Loucy (cell line): ENCODE results near the gene LRRC37B.
"Not testable (repeated sequence)": the region's sequence is repeated elsewhere in the genome, so short reads cannot be mapped to it uniquely, and the experiment has no call there.

ENCODE experiments used
- H2AFZ ChIP-seq: fragments of 200-600 bp; sonication (generic); 2 replicates; pipeline ENCODE4 v1.6.0; 2016; ENCODE audit warnings: antibody characterized with exemption, mild to moderate bottlenecking, low read length, moderate library complexity
- H3F3A ChIP-seq: fragments of 200-600 bp; 2 replicates; pipeline ENCODE4 v1.6.0; 2016; ENCODE audit warnings: antibody characterized with exemption, low read depth, mild to moderate bottlenecking
- H3K27me3 ChIP-seq: fragments of 200-600 bp; sonication (generic); 2 replicates; pipeline ENCODE4 v1.6.1; 2014; ENCODE audit warnings: low read length, mild to moderate bottlenecking; ENCODE audit not compliant: insufficient read depth, poor library complexity, severe bottlenecking
- H3K36me3 ChIP-seq: fragments of 200-600 bp; sonication (generic); 2 replicates; pipeline ENCODE4 v1.6.1; 2016; ENCODE audit warnings: low read length; ENCODE audit not compliant: insufficient read depth
- H3K4me1 ChIP-seq: fragments of 200-600 bp; sonication (generic); 2 replicates; pipeline ENCODE4 v1.5.1; 2014; ENCODE audit warnings: low read length, mild to moderate bottlenecking; ENCODE audit not compliant: insufficient read depth, poor library complexity, severe bottlenecking
- H3K4me2 ChIP-seq: fragments of 200-600 bp; sonication (generic); 2 replicates; pipeline ENCODE4 v1.6.0; 2014; ENCODE audit warnings: antibody characterized with exemption, low read length, low read depth, mild to moderate bottlenecking; ENCODE audit not compliant: poor library complexity, severe bottlenecking
- H3K4me3 ChIP-seq: fragments of 200-600 bp; sonication (generic); 2 replicates; pipeline ENCODE4 v1.5.1; 2014; ENCODE audit warnings: low read length, mild to moderate bottlenecking, mixed read lengths; ENCODE audit not compliant: poor library complexity, severe bottlenecking
- H3K79me2 ChIP-seq: fragments of 200-600 bp; sonication (generic); 2 replicates; pipeline ENCODE4 v1.6.1; 2014; ENCODE audit warnings: low read length; ENCODE audit not compliant: insufficient read depth
- H3K9ac ChIP-seq: fragments of 200-600 bp; sonication (generic); 2 replicates; pipeline ENCODE4 v1.6.0; 2014; ENCODE audit warnings: mild to moderate bottlenecking, low read depth, low read length, moderate library complexity; ENCODE audit not compliant: poor library complexity, severe bottlenecking
- H3K9me2 ChIP-seq: fragments of 200-600 bp; sonication (generic); replicated peaks from 2 replicates; pipeline ENCODE4 v1.6.1; 2016; ENCODE audit warnings: low read depth, low read length, mixed read lengths
- H3K9me3 ChIP-seq: fragments of 200-600 bp; sonication (generic); 2 replicates; pipeline ENCODE4 v1.6.1; 2014; ENCODE audit warnings: mild to moderate bottlenecking, antibody characterized with exemption, low read length, low read depth; ENCODE audit not compliant: insufficient read depth
- H4K20me1 ChIP-seq: fragments of 200-600 bp; sonication (generic); 2 replicates; pipeline ENCODE4 v1.6.0; 2014; ENCODE audit warnings: antibody characterized with exemption, low read length, mild to moderate bottlenecking; ENCODE audit not compliant: insufficient read depth, poor library complexity, severe bottlenecking
- EZH2phosphoT487 ChIP-seq: fragments of 200-600 bp; IDR thresholded peaks from 2 replicates; pipeline ENCODE4 v1.6.1; 2018; ENCODE audit warnings: antibody characterized with exemption, mild to moderate bottlenecking, moderate library complexity, borderline replicate concordance
- TF ChIP-seq, protein P1 (sequence below): fragments of 200-600 bp; sonication (generic); conservative IDR thresholded peaks from 2 replicates; pipeline ENCODE4 v1.5.1; 2014; ENCODE audit warnings: mild to moderate bottlenecking, antibody characterized with exemption, low read length

LRRC37B gene

DNA sequence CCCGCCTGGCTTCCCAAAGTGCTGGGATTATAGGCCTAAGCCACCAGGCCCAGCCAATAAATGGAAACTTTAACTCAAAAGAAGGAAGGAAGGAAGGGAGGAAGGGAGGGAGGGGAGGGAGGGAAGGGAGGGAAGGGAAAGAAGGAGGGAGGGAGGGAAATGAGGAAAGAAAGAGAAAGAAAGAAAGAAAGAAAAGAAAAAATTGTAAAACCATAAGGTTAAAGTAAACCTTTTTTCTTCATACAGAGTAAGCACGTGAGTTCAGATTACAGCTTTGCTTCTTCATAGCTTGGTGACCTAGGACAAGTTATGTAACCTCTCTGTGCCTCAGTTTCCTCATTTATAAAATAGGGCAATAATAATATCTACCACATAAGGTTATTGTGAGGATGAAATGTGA, 26.0 kb downstream of the LRRC37B start:
- H2AFZ ChIP-seq = no peak overlapping the region
- H3K9me3 ChIP-seq = no peaks in the 10 kb centered on the region
- H3K9ac ChIP-seq = no peak overlapping the region
- peaks cover 40% of the 10 kb centered on the region for H3K36me3 ChIP-seq
- H3K27me3 ChIP-seq = no peaks in the 10 kb centered on the region
- H3K9me2 ChIP-seq = no peaks in the 10 kb centered on the region
- no peak overlapping the region for H3K4me3 ChIP-seq
- TF ChIP-seq, protein P1, sequence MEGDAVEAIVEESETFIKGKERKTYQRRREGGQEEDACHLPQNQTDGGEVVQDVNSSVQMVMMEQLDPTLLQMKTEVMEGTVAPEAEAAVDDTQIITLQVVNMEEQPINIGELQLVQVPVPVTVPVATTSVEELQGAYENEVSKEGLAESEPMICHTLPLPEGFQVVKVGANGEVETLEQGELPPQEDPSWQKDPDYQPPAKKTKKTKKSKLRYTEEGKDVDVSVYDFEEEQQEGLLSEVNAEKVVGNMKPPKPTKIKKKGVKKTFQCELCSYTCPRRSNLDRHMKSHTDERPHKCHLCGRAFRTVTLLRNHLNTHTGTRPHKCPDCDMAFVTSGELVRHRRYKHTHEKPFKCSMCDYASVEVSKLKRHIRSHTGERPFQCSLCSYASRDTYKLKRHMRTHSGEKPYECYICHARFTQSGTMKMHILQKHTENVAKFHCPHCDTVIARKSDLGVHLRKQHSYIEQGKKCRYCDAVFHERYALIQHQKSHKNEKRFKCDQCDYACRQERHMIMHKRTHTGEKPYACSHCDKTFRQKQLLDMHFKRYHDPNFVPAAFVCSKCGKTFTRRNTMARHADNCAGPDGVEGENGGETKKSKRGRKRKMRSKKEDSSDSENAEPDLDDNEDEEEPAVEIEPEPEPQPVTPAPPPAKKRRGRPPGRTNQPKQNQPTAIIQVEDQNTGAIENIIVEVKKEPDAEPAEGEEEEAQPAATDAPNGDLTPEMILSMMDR = no peak
- no peak for TF ChIP-seq EZH2phosphoT487
- no peaks in the 10 kb centered on the region for H3K4me1 ChIP-seq
- no peaks in the 10 kb centered on the region for H4K20me1 ChIP-seq
- H3K79me2 ChIP-seq = no peaks in the 10 kb centered on the region
- no peaks in the 10 kb centered on the region for H3F3A ChIP-seq
- no peak overlapping the region for H3K4me2 ChIP-seq

DNA sequence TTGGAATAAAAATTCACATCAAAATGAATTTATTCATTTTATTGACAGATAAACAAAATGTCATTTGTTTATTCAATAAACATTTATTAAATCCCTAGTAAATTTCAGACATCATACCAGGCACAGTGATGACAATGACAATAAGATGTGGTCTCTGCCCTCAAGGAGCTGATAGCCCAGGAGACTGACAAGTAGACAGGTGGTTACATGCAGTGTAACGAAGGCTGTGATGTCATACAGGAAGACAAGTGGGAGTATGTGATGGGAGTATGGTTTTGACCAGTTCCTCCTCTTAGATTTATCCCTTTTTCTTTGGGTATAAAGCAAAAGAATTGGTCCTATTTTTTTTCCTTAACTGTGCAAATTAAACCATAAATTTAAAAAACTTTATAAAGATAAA, 26.6 kb downstream of the LRRC37B start:
- not testable (repeated sequence) for H3K9me2 ChIP-seq, H3K9me3 ChIP-seq, H3K4me1 ChIP-seq, H4K20me1 ChIP-seq, H3K4me3 ChIP-seq, H3F3A ChIP-seq, H2AFZ ChIP-seq, H3K27me3 ChIP-seq, H3K4me2 ChIP-seq, H3K79me2 ChIP-seq, H3K9ac ChIP-seq
- peaks cover 40% of the 10 kb centered on the region for H3K36me3 ChIP-seq

DNA sequence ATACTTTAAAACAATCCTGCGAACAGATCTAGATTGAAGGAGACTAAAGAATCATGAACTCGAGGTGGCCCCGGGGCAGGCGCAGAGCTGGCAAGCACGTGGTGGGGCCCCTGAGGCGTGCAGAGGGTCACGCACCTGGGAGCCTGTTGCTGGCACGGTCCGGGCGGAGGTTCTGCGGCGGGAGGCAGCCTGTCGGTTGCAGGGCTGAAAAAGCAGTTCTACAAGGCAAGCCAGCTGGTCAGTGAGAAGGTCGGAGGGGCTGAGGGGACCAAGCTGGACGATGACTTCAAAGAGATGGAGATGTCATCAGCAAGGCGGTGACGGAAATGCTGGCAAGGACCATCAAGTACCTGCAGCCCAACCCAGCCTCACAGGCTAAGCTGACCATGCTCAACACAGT, 33.1 kb downstream of the LRRC37B start:
- H4K20me1 ChIP-seq = not testable (repeated sequence)

DNA sequence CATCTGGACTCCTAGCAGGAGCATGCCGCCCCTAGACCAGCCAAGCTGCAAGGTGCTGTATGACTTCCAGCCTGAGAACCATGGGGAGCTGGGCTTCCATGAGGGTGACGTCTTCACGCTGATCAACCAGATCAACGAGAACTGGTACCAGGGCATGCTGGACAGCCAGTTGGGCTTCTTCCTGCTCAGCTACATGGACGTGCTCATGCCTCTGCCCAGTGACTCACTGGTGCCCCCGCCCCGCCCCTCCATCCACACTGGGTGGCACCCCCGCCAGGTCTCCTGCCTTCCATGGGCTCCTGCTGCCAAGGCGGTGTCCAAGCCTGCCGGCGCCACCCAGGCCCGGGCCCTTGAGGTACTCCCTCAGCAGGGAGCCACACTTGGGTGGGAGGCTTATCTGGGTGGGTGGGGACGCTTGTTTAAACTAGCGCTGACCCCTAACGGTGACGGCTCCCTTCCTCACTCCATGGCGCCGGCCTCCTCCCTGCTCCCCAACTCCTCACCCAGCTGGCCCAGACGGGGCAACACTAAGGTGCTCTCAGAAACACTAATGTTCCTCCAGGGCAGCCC, 34.2 kb downstream of the LRRC37B start:
- not testable (repeated sequence) for H3K4me2 ChIP-seq, H3K4me1 ChIP-seq, H3K4me3 ChIP-seq, H3K9me3 ChIP-seq, H3K9me2 ChIP-seq, H3K79me2 ChIP-seq, H2AFZ ChIP-seq, H3K27me3 ChIP-seq, H3K9ac ChIP-seq, H3F3A ChIP-seq, H4K20me1 ChIP-seq
- peaks cover 21% of the 10 kb centered on the region for H3K36me3 ChIP-seq

More for the DNA sequence above, 33.1 kb downstream of the LRRC37B start:
- H3K9ac ChIP-seq, H3K4me3 ChIP-seq, H3F3A ChIP-seq, H3K4me2 ChIP-seq, H3K79me2 ChIP-seq, H3K9me3 ChIP-seq, H2AFZ ChIP-seq, H3K9me2 ChIP-seq, H3K27me3 ChIP-seq, H3K4me1 ChIP-seq: not testable (repeated sequence)
- peaks cover 32% of the 10 kb centered on the region for H3K36me3 ChIP-seq

DNA sequence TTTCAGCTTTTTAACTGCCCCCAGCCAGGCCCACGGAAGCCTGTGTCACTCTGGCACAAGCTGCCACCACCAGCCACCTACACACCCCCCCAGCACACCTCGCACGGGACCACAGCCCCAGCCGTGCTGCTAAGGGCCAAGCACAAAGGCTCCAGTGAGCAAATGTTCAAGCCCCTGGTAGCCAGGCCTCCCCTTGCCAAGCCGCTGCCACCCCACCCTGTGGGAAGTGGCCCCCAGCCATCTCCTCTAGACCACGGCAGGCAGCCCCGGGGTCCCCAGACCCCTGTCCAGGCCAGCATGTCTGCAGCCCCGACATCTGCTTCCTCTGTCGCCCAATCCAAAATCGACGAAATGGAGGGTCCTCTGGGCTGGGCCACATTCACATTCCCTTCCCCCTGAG, 35.1 kb downstream of the LRRC37B start:
- H3K4me2 ChIP-seq, H3K9ac ChIP-seq: not testable (repeated sequence)

DNA sequence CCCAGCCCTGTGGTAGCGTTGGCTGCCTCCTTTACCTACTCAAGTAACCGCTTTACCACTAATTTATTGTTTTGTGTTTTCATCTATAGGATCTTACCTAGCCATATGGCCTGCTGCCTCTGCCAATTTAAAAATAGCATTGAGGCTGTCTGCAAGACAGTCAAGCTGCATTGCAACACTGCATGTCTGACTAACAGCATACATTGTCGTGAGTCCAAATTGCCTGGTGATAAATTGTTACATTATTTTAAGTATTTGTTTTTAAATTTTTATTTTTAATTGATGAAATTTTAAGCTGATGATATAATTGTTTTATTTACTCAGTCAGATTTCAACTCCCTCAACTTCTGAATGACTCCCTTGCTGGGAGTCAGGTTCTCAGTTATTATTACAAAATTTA, 38.4 kb downstream of the LRRC37B start:
- not testable (repeated sequence) for H4K20me1 ChIP-seq, H3K9me2 ChIP-seq, H3K27me3 ChIP-seq, H3K79me2 ChIP-seq, H3K4me1 ChIP-seq, H3F3A ChIP-seq, H3K9ac ChIP-seq, H3K4me3 ChIP-seq, H2AFZ ChIP-seq, H3K9me3 ChIP-seq, H3K4me2 ChIP-seq
- H3K36me3 ChIP-seq = peaks cover 13% of the 10 kb centered on the region; the same call in 1 of the 2 replicates

More for the DNA sequence above, 35.1 kb downstream of the LRRC37B start:
- not testable (repeated sequence) for H2AFZ ChIP-seq, H3F3A ChIP-seq, H3K4me1 ChIP-seq, H3K9me2 ChIP-seq, H3K4me3 ChIP-seq, H4K20me1 ChIP-seq, H3K9me3 ChIP-seq, H3K27me3 ChIP-seq, H3K79me2 ChIP-seq
- H3K36me3 ChIP-seq = peaks cover 12% of the 10 kb centered on the region; the same call in 1 of the 2 replicates

DNA sequence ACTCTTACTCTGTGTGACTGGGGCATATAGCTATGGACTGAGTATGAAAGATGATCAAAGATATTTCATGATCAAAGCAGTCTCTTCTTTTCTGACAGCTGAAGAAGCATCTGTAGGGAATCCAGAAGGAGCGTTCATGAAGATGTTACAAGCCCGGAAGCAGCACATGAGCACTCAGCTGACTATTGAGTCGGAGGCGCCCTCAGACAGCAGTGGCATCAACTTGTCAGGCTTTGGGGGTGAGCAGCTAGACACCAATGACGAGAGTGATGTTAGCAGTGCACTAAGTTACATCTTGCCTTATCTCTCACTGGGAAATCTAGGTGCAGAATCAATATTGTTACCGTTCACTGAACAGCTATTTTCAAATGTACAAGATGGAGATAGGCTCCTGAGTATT, 40.5 kb downstream of the LRRC37B start:
- not testable (repeated sequence) for H2AFZ ChIP-seq, H3K9me3 ChIP-seq, H3K4me2 ChIP-seq, H3K36me3 ChIP-seq, H3K79me2 ChIP-seq, H3K4me3 ChIP-seq, H3K9me2 ChIP-seq, H3K9ac ChIP-seq, H3K4me1 ChIP-seq, H4K20me1 ChIP-seq, H3K27me3 ChIP-seq, H3F3A ChIP-seq
